Colonic mucosa (tissue), 4 donors: ENCODE measurements around the gene KDELR3. TPM values are rescaled to one million over a fixed set of nuclear protein-coding genes. Genes with fewer than 3 reads are reported as not detected.

ENCODE experiments used
- DNase-seq: peaks from one replicate; pipeline ENCODE4 v3.0.0-alpha.2; 2020
- H3K27ac ChIP-seq: fragments of 200-600 bp; one replicate; pipeline ENCODE4 v1.8.0; 2021
- H3K27me3 ChIP-seq: fragments of 200-600 bp; one replicate; pipeline ENCODE4 v1.8.0; 2021
- H3K36me3 ChIP-seq: fragments of 200-600 bp; one replicate; pipeline ENCODE4 v1.8.0; 2021
- H3K4me1 ChIP-seq: fragments of 200-600 bp; one replicate; pipeline ENCODE4 v1.8.0; 2021; ENCODE audit warnings: mild to moderate bottlenecking
- H3K4me3 ChIP-seq: fragments of 200-600 bp; one replicate; pipeline ENCODE4 v1.8.0; 2021
- H3K9ac ChIP-seq, 2 donors: one replicate each; pipeline ENCODE4 v1.7.0; 2013; ENCODE audit warnings: control low read depth in 2 of 2, low read depth in 2 of 2, low read length in 2 of 2
- H3K9me3 ChIP-seq: fragments of 200-600 bp; one replicate; pipeline ENCODE4 v1.8.0; 2021
- intact Hi-C: fragments of 100-400 bp; cut with DNase I; formaldehyde crosslinking; loops from one replicate; pipeline ENCODE4 v1.14.1; 2022
- total RNA-seq, 2 donors: library from RNA; stranded (reverse); fragmentation: NEBNext Ultra II Directional in 1 of 2; extraction: Animal tissue kit (Norgen Biotek cat#: 25700) in 1 of 2; gene quantifications; one replicate each; pipeline ENCODE4 v1.2.1, GENCODE V29; 2021
- TF ChIP-seq, protein P1 (sequence below): fragments of 200-600 bp; IDR thresholded peaks from one replicate; pipeline ENCODE4 v1.8.0; 2022; ENCODE audit warnings: antibody characterized with exemption, mild to moderate bottlenecking
- donor health status: healthy.
- donor health status: DM: no; HTN: no; CAD: no.
- donor health status: DM: no; HTN: no; CAD: no.

The KDELR3 gene
- total RNA-seq, 2 donors from 2014 or later = 26.7 to 29.1 TPM

DNA sequence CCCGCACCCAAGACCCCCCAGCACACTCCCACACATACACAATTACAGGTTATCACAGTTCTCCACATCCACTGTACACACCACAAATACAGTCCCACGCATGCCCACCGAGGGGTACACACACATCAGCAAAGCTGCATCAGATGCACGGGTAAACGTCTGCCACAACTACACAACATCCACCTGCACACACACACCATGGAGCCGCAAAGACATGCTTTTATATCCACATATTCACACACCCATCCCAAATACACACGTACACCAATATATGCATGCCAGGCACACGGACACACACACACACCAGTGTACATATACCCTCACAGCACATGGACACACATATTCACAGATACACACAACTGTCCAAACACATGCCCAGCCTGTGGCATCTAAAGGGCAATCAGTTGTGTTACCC is 7.5 kb upstream of the KDELR3 start:
- Histone ChIP-seq H3K27ac (no peak overlapping the region), H3K36me3 (no peaks in the 10 kb centered on the region), H3K9ac (no peak overlapping the region), H3K4me1 (peaks cover 9% of the 10 kb centered on the region), H3K9me3 (no peaks in the 10 kb centered on the region), H3K4me3 (no peak overlapping the region), H3K27me3 (peaks cover 43% of the 10 kb centered on the region)
- no peak for DNase-seq
- intact Hi-C loops = no loop called here
- TF ChIP-seq, protein P1, sequence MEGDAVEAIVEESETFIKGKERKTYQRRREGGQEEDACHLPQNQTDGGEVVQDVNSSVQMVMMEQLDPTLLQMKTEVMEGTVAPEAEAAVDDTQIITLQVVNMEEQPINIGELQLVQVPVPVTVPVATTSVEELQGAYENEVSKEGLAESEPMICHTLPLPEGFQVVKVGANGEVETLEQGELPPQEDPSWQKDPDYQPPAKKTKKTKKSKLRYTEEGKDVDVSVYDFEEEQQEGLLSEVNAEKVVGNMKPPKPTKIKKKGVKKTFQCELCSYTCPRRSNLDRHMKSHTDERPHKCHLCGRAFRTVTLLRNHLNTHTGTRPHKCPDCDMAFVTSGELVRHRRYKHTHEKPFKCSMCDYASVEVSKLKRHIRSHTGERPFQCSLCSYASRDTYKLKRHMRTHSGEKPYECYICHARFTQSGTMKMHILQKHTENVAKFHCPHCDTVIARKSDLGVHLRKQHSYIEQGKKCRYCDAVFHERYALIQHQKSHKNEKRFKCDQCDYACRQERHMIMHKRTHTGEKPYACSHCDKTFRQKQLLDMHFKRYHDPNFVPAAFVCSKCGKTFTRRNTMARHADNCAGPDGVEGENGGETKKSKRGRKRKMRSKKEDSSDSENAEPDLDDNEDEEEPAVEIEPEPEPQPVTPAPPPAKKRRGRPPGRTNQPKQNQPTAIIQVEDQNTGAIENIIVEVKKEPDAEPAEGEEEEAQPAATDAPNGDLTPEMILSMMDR = no peak

DNA sequence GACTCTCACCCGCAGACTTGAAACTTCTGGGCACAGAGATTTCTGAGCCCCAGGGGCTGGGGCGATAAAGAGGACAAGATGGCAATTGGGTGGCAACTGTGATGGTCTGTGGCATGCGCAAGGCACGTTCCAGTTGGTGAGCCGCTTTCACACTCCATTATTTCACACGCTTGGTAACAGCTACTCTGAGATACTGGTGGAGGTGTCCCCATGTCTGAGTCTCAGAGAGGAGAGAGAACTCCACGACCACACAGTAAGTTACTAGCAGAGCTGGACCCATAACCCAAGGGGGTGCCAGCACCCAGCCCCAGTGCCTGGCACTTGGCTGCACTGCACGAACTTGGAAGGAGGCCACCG is 6.9 kb upstream of the KDELR3 start:
- H3K9me3 ChIP-seq = no peaks in the 10 kb centered on the region
- H3K27ac ChIP-seq = no peak overlapping the region
- peaks cover 37% of the 10 kb centered on the region for H3K27me3 ChIP-seq
- TF ChIP-seq, protein P1 = no peak
- H3K9ac ChIP-seq = no peak overlapping the region
- H3K4me1 ChIP-seq = peaks cover 9% of the 10 kb centered on the region
- DNase-seq = no peak
- intact Hi-C loops = no loop called here
- H3K4me3 ChIP-seq = no peak overlapping the region
- H3K36me3 ChIP-seq = no peaks in the 10 kb centered on the region

DNA sequence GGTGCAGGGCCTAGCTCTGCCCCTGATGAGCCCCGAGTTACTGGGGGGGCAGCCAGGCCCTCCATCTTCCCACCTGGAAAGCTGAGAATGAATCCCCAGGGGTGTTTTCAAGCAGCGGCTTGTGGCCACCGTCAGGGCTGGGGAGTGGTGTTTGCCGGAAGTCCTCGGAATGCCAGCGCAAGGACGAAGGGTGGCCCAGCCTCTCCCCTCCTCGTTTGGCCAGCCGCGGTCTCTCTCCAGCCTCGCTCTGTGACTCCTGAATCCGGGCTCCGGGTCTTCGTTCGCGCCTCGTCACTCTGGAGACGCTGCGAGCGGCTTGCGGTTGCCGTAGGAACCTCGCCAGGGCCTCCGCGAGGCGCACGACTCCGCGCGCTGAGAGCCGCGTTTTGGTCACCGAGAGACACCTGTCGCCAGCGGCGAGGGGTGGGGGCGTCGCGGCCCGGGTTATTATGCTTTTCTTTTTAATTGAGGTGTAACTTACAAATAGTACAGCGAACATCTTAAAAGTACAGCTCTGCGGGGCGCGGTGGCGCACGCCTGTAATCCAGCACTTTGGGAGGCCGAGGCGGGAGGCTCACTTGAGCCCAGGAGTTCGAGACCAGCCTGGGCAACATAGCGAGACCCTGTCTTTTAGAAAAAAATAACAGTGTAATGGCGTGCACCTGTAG is 6.3 kb upstream of the KDELR3 start:
- Histone ChIP-seq H3K27me3 (peaks cover 32% of the 10 kb centered on the region), H3K9me3 (no peaks in the 10 kb centered on the region), H3K9ac (no peak overlapping the region), H3K4me1 (peaks cover 9% of the 10 kb centered on the region), H3K4me3 (no peak overlapping the region), H3K36me3 (no peaks in the 10 kb centered on the region), H3K27ac (no peak overlapping the region)
- peak; percentile 82 for DNase-seq
- TF ChIP-seq, protein P1 = no peak
- intact Hi-C loops = no loop called here

DNA sequence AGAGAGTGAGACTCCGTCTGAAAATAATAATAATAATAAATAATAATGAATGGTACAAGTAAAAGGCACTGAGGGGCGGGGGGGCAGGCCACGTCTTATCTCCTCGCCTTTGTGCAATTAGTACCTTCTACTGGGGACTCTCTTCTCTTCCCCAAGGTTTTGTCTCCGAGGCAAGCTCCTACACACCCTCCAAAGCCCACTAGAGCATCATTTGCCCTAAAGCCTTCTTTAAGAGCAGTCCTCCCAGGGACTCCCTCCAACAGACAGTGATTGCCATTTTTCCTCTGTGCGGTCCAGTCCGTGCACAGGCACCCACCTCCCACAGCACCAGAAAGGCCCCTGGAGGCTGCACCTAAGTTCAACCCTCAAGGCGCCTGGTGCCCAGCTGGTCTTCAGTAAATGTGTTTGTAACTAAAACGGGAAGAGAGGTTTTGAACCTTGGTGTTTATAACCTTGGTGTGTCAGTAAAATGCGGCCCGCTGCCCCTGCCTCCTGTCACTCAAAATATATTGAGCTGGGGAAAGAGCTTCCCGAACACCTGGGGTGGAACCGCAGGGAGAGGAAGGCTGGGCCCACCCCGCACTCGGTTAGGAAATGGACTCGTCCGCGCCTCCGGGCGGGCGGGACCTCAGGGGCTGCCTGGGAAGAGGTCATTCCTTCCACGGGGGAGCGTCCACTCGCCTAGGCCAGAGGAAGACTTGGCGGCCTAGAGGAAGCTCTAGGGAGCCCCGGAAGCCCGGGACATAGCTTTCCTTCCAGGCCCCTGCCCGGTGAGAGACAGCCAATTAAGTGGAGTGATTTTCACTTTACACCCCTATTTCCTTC is 4.7 kb upstream of the KDELR3 start:
- peaks cover 9% of the 10 kb centered on the region for H3K4me1 ChIP-seq
- peaks cover 28% of the 10 kb centered on the region for H3K27me3 ChIP-seq
- H3K9ac ChIP-seq = no peak overlapping the region
- DNase-seq = peak; percentile 35
- no peak overlapping the region for H3K4me3 ChIP-seq
- H3K27ac ChIP-seq = no peak overlapping the region
- no peaks in the 10 kb centered on the region for H3K9me3 ChIP-seq
- intact Hi-C loops = no loop called here
- TF ChIP-seq, protein P1 = no peak
- H3K36me3 ChIP-seq = no peaks in the 10 kb centered on the region

DNA sequence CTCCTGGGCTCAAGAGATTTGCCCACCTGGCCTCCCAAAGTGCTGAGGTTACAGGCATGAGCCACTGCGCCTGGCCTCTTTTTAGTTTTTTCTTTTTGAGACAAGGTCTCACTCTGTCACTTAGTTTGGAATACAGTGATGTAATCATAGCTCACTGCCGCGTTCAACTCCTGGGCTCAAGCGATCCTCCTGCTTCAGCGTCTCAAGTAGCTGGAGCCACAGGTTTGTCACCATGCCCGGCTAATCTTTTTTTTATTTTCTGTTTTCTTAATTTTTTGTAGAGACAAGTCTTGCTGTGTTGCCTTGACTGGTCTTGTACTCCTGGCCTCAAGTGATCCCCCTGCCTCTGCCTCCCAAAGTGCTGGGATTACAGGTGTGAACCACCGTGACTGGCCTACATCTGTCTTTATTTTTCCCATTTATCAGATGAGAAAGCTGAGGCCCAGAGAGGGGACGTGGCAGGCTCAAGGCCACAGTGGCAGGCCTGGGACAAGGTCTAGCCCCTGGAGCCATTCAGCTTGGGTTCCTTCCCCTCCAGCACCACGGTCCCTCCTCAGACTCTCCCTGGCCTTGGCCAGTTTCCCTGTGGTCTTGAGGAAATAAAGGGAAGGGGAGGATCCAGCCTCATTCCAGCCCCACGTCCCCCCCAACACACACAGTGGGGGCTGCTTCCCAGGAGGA is 2.8 kb upstream of the KDELR3 start:
- peaks cover 11% of the 10 kb centered on the region for H3K27me3 ChIP-seq
- DNase-seq = no peak
- intact Hi-C loops = no loop called here

More for the DNA sequence above, 2.8 kb upstream of the KDELR3 start:
- TF ChIP-seq, protein P1 = no peak
- H3K36me3 ChIP-seq = no peaks in the 10 kb centered on the region
- no peaks in the 10 kb centered on the region for H3K9me3 ChIP-seq
- H3K9ac ChIP-seq = no peak overlapping the region
- peaks cover 9% of the 10 kb centered on the region for H3K4me1 ChIP-seq
- H3K27ac ChIP-seq = no peak overlapping the region
- no peak overlapping the region for H3K4me3 ChIP-seq
